K562 (cell line): ENCODE data around the gene RNF151. TPM values are rescaled to one million over a fixed set of nuclear protein-coding genes. Genes with fewer than 3 reads are reported as not detected.
A peak's percentile ranks its signal among the peaks of the same experiment; 100 is the strongest.

Experiments
- CLOCK ChIP-seq: fragments of 250-450 bp; sonication (Bioruptor Pico); IDR thresholded peaks from 2 replicates; pipeline ENCODE4 v1.4.0; 2020; ENCODE audit warnings: mild to moderate bottlenecking, moderate library complexity, borderline replicate concordance
- DIDO1 ChIP-seq: fragments of 450-650 bp; IDR thresholded peaks from 2 replicates; pipeline ENCODE4 v1.6.1; 2016; ENCODE audit warnings: low read depth, missing biosample characterization, missing genetic modification characterization
- EP300 ChIP-seq: IDR thresholded peaks from 2 replicates; pipeline ENCODE4 v1.6.1; 2012; ENCODE audit warnings: low read length, improper control_type of control experiment
- EP400 ChIP-seq: fragments of 450-650 bp; IDR thresholded peaks from 2 replicates; pipeline ENCODE4 v1.6.1; 2017; ENCODE audit warnings: antibody characterized with exemption, mild to moderate bottlenecking, moderate library complexity
- GTF2A2 ChIP-seq: IDR thresholded peaks from 2 replicates; pipeline ENCODE4 v1.6.1; 2016; ENCODE audit warnings: mild to moderate bottlenecking, missing genetic modification characterization, missing compliant biosample characterization
- KLF1 ChIP-seq: fragments of 450-650 bp; IDR thresholded peaks from 2 replicates; pipeline ENCODE4 v1.6.1; 2016; ENCODE audit warnings: missing genetic modification characterization, missing compliant biosample characterization
- NEUROD1 ChIP-seq: fragments of 150-350 bp; IDR thresholded peaks from 2 replicates; pipeline ENCODE4 v1.6.1; 2014; ENCODE audit warnings: borderline replicate concordance, low read length, low read depth; ENCODE audit not compliant: partially characterized antibody
- NKRF ChIP-seq: fragments of 450-650 bp; IDR thresholded peaks from 2 replicates; pipeline ENCODE4 v1.6.1; 2016; ENCODE audit warnings: borderline replicate concordance
- POLR2G ChIP-seq: fragments of 200-400 bp; formaldehyde crosslinking; IDR thresholded peaks from 2 replicates; pipeline ENCODE4 v1.6.1; 2017; ENCODE audit warnings: low read depth, mild to moderate bottlenecking, antibody characterized with exemption, low read length, moderate library complexity
- RB1 ChIP-seq: fragments of 450-650 bp; IDR thresholded peaks from 2 replicates; pipeline ENCODE4 v1.6.1; 2017; ENCODE audit warnings: low read depth, mild to moderate bottlenecking
- SNIP1 ChIP-seq: fragments of 450-650 bp; IDR thresholded peaks from 2 replicates; pipeline ENCODE4 v1.7.1; 2017; ENCODE audit warnings: low read depth, mild to moderate bottlenecking
- TAF9B ChIP-seq: fragments of 450-650 bp; IDR thresholded peaks from 2 replicates; pipeline ENCODE4 v1.6.1; 2018; ENCODE audit warnings: mild to moderate bottlenecking; ENCODE audit not compliant: partially characterized antibody
- TGIF2 ChIP-seq: sonication (generic); formaldehyde crosslinking; IDR thresholded peaks from 2 replicates; pipeline ENCODE4 v1.8.1; 2022; ENCODE audit warnings: mild to moderate bottlenecking, missing genetic modification reagents, moderate library complexity
- ZBED1 ChIP-seq: IDR thresholded peaks from 2 replicates; pipeline ENCODE4 v1.6.1; 2014
- ZC3H11A ChIP-seq: IDR thresholded peaks from 2 replicates; pipeline ENCODE4 v1.6.1; 2012; ENCODE audit warnings: low read depth, low read length, improper control_type of control experiment
- ZKSCAN8 ChIP-seq: fragments of 200-800 bp; sonication (Bioruptor generic); IDR thresholded peaks from 2 replicates; pipeline ENCODE4 v1.6.1; 2016; ENCODE audit warnings: missing genetic modification characterization, missing compliant biosample characterization
- ZNF175 ChIP-seq: fragments of 200-800 bp; sonication (Bioruptor generic); IDR thresholded peaks from 2 replicates; pipeline ENCODE4 v1.6.1; 2016; ENCODE audit warnings: low read depth, mild to moderate bottlenecking, missing genetic modification characterization, missing compliant biosample characterization
- ZNF212 ChIP-seq: fragments of 450-650 bp; formaldehyde crosslinking; IDR thresholded peaks from 2 replicates; pipeline ENCODE4 v1.4.0; 2020; ENCODE audit warnings: mild to moderate bottlenecking
- polyA plus RNA-seq, 8 experiments: library from polyadenylated mRNA; depleted of rRNA in 4 of 8; stranded (reverse) in 5 of 8; unstranded in 3 of 8; fragments of >200 nt; fragmentation: Nextera tagmentation in 2 of 8; fragmentation: Illumina TruSeq in 1 of 8; extraction: Ambion mirVana in 2 of 8; extraction: Trizol in 1 of 8; gene quantifications; 2 replicates each; pipeline versions ENCODE4 v1.2.1 to v1.2.3, GENCODE V29; 2011 to 2014; ENCODE audit warnings: inconsistent platforms in 1 of 8, missing spikeins in 1 of 8
- total RNA-seq, 7 experiments: library from RNA; depleted of rRNA in 6 of 7; stranded (reverse); fragments of >200 nt in 6 of 7; fragmentation: Illumina TruSeq in 2 of 7; extraction: Trizol in 2 of 7; gene quantifications; 2 replicates each; pipeline versions ENCODE4 v1.2.1 to v1.2.3, GENCODE V29; 2011 to 2021; ENCODE audit warnings: low replicate concordance in 1 of 7
- TF ChIP-seq, protein P1 (sequence below): IDR thresholded peaks from 2 replicates; pipeline ENCODE4 v1.6.1; 2016; ENCODE audit warnings: missing genetic modification characterization, missing compliant biosample characterization
- TF ChIP-seq, protein P2 (sequence below): sonication (generic); formaldehyde crosslinking; IDR thresholded peaks from 2 replicates; pipeline ENCODE4 v1.8.0; 2022; ENCODE audit warnings: missing genetic modification reagents, mild to moderate bottlenecking, borderline replicate concordance

Gene RNF151
- total and polyA plus RNA-seq, 9 of the 15 experiments (the other 6 are each of a cell fraction or from before 2014, with no cell fraction given): not detected

GRCh38 chr16:1959269-1960039 lies 7.2 kb upstream of the RNF151 start, which contains the start of gene NDUFB10 (continued):
- TF ChIP-seq ZKSCAN8 (CRISPR knock-in tag) (no peak), POLR2G (peak; percentile 97), ZBED1 (no peak), TGIF2 (CRISPR knock-in tag) (no peak), ZC3H11A (no peak), KLF1 (tag) (no peak), ZNF175 (CRISPR knock-in tag) (no peak), DIDO1 (tag) (no peak), EP400 (peak; percentile 71; the same call in 1 of the 2 replicates), NEUROD1 (no peak), TAF9B (no peak), RB1 (peak; percentile 98), SNIP1 (no peak), CLOCK (CRISPR knock-in tag) (no peak), EP300 (no peak), GTF2A2 (no peak), ZNF212 (peak; percentile 5; the same call in 1 of the 2 replicates), NKRF (no peak)
- TF ChIP-seq, protein P1, sequence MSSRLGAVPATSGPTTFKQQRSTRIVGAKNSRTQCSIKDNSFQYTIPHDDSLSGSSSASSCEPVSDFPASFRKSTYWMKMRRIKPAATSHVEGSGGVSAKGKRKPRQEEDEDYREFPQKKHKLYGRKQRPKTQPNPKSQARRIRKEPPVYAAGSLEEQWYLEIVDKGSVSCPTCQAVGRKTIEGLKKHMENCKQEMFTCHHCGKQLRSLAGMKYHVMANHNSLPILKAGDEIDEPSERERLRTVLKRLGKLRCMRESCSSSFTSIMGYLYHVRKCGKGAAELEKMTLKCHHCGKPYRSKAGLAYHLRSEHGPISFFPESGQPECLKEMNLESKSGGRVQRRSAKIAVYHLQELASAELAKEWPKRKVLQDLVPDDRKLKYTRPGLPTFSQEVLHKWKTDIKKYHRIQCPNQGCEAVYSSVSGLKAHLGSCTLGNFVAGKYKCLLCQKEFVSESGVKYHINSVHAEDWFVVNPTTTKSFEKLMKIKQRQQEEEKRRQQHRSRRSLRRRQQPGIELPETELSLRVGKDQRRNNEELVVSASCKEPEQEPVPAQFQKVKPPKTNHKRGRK (tag): no peak
- TF ChIP-seq, protein P2, sequence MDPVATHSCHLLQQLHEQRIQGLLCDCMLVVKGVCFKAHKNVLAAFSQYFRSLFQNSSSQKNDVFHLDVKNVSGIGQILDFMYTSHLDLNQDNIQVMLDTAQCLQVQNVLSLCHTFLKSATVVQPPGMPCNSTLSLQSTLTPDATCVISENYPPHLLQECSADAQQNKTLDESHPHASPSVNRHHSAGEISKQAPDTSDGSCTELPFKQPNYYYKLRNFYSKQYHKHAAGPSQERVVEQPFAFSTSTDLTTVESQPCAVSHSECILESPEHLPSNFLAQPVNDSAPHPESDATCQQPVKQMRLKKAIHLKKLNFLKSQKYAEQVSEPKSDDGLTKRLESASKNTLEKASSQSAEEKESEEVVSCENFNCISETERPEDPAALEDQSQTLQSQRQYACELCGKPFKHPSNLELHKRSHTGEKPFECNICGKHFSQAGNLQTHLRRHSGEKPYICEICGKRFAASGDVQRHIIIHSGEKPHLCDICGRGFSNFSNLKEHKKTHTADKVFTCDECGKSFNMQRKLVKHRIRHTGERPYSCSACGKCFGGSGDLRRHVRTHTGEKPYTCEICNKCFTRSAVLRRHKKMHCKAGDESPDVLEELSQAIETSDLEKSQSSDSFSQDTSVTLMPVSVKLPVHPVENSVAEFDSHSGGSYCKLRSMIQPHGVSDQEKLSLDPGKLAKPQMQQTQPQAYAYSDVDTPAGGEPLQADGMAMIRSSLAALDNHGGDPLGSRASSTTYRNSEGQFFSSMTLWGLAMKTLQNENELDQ: no peak
